CD14-positive monocyte (primary cell): ENCODE data around the gene LIN7B. TPM values are rescaled to one million over a fixed set of nuclear protein-coding genes. Genes with fewer than 3 reads are reported as not detected.

Source experiments
- DNase-seq, 3 donors: peaks; one replicate each; pipeline ENCODE4 v3.0.0-alpha.2; 2011 to 2022
- H2AFZ ChIP-seq: 2 replicates; pipeline ENCODE4 v1.6.0; 2012; ENCODE audit warnings: mild to moderate bottlenecking, low read depth, low read length, inconsistent platforms; ENCODE audit not compliant: insufficient read depth, poor library complexity, severe bottlenecking
- H3K27ac ChIP-seq, 2 donors: 1 replicate in 1 of 2; 2 replicates in 1 of 2; pipeline ENCODE4 v1.5.1; 2012 to 2013; ENCODE audit warnings: low read length in 2 of 2, control low read depth in 1 of 2, inconsistent platforms in 1 of 2, low read depth in 1 of 2, mild to moderate bottlenecking in 1 of 2
- H3K27me3 ChIP-seq, 2 donors: one replicate each; pipeline versions ENCODE4 v1.6.0 to v1.6.1; 2011 to 2013; ENCODE audit warnings: low read length in 2 of 2; ENCODE audit not compliant: control insufficient read depth in 2 of 2, insufficient read depth in 2 of 2
- H3K36me3 ChIP-seq, 2 donors: replicated peaks in 1 of 2; 1 replicate in 1 of 2; 2 replicates in 1 of 2; pipeline versions ENCODE4 v1.5.1 to v1.6.1; 2012 to 2013; ENCODE audit warnings: low read length in 2 of 2, control low read depth in 1 of 2, inconsistent platforms in 1 of 2, mild to moderate bottlenecking in 1 of 2; ENCODE audit not compliant: insufficient read depth in 2 of 2, control insufficient read depth in 1 of 2
- H3K4me1 ChIP-seq, 2 donors: 1 replicate in 1 of 2; 2 replicates in 1 of 2; pipeline versions ENCODE4 v1.5.1 to v1.6.1; 2012 to 2013; ENCODE audit warnings: low read length in 2 of 2, control low read depth in 1 of 2, inconsistent platforms in 1 of 2, mild to moderate bottlenecking in 1 of 2, moderate library complexity in 1 of 2; ENCODE audit not compliant: insufficient read depth in 2 of 2, control insufficient read depth in 1 of 2
- H3K4me2 ChIP-seq: replicated peaks from 2 replicates; pipeline ENCODE3; 2012; ENCODE audit warnings: low read length, moderate library complexity, mild to moderate bottlenecking; ENCODE audit not compliant: poor library complexity, severe bottlenecking; ENCODE audit errors: extremely low read depth
- H3K4me3 ChIP-seq, 3 experiments: fragments of 200-600 bp in 1 of 3; sonication (generic) in 1 of 3; replicated peaks in 1 of 3; 1 replicate in 2 of 3; 2 replicates in 1 of 3; pipeline ENCODE4 v1.5.1; 2011 to 2013; ENCODE audit warnings: low read length in 3 of 3, mild to moderate bottlenecking in 3 of 3, control low read depth in 2 of 3, low read depth in 2 of 3, inconsistent platforms in 1 of 3, moderate library complexity in 1 of 3
- H3K79me2 ChIP-seq: 2 replicates; pipeline ENCODE4 v1.6.0; 2012; ENCODE audit warnings: mild to moderate bottlenecking, control low read depth, inconsistent platforms, low read length, moderate library complexity; ENCODE audit not compliant: insufficient read depth
- H3K9ac ChIP-seq: 2 replicates; pipeline ENCODE4 v1.6.0; 2017; ENCODE audit warnings: low read length, mild to moderate bottlenecking; ENCODE audit not compliant: insufficient read depth, poor library complexity, severe bottlenecking
- H3K9me3 ChIP-seq, 2 donors: replicated peaks in 1 of 2; 1 replicate in 1 of 2; 2 replicates in 1 of 2; pipeline versions ENCODE4 v1.5.1 to v1.6.1; 2012 to 2013; ENCODE audit warnings: low read length in 2 of 2, control low read depth in 1 of 2; ENCODE audit not compliant: control insufficient read depth in 1 of 2, insufficient read depth in 1 of 2
- H4K20me1 ChIP-seq: 2 replicates; pipeline ENCODE4 v1.6.0; 2012; ENCODE audit warnings: mild to moderate bottlenecking, low read length, control low read depth, moderate library complexity; ENCODE audit not compliant: insufficient read depth
- H3K27ac Mint-ChIP-seq, 7 donors: one replicate each; pipeline ENCODE4 v1.8.0; 2020; ENCODE audit warnings: mild to moderate bottlenecking in 7 of 7, mixed read lengths in 7 of 7, moderate library complexity in 6 of 7, inconsistent platforms in 2 of 7
- H3K27me3 Mint-ChIP-seq, 3 donors: one replicate each; pipeline ENCODE4 v1.8.0; 2021 to 2022; ENCODE audit warnings: low read depth in 3 of 3, mild to moderate bottlenecking in 3 of 3, mixed read lengths in 3 of 3, moderate library complexity in 3 of 3, inconsistent platforms in 1 of 3
- H3K36me3 Mint-ChIP-seq, 2 donors: one replicate each; pipeline ENCODE4 v1.8.0; 2020; ENCODE audit warnings: mixed read lengths in 2 of 2, inconsistent platforms in 1 of 2, mild to moderate bottlenecking in 1 of 2
- H3K4me1 Mint-ChIP-seq: one replicate; pipeline ENCODE4 v1.8.0; 2020; ENCODE audit warnings: mild to moderate bottlenecking, mixed read lengths
- H3K4me3 Mint-ChIP-seq, 2 donors: one replicate each; pipeline ENCODE4 v1.8.0; 2020; ENCODE audit warnings: mild to moderate bottlenecking in 2 of 2, mixed read lengths in 2 of 2, moderate library complexity in 1 of 2
- H3K9me3 Mint-ChIP-seq, 7 donors: one replicate each; pipeline ENCODE4 v1.8.0; 2020 to 2022; ENCODE audit warnings: mixed read lengths in 7 of 7, mild to moderate bottlenecking in 6 of 7, moderate library complexity in 6 of 7, inconsistent platforms in 2 of 7
- WGBS: methylation state at CpG from one replicate; pipeline ENCODE4 v1.1.5; 2013; ENCODE audit warnings: missing lambda C conversion rate; ENCODE audit not compliant: insufficient coverage; 5-methylcytosine and 5-hydroxymethylcytosine counted together
- intact Hi-C, 2 donors: fragments of 100-400 bp; cut with micrococcal nuclease; formaldehyde crosslinking; loops; one replicate each; pipeline versions ENCODE4 v1.15.0 to v1.15.1; 2023
- polyA plus RNA-seq, 3 donors: library from polyadenylated mRNA; depleted of rRNA in 1 of 3; unstranded in 2 of 3; stranded (reverse) in 1 of 3; fragments of 300-500 nt in 2 of 3; fragments of >200 nt in 1 of 3; fragmentation: Illumina TruSeq in 2 of 3; gene quantifications; 1 replicate in 2 of 3; 2 replicates in 1 of 3; pipeline ENCODE4 v1.2.3, GENCODE V29; 2012 to 2021
- TF ChIP-seq, protein P1 (sequence below): fragments of 200-600 bp; IDR thresholded peaks from one replicate; pipeline ENCODE4 v1.8.0; 2022; ENCODE audit warnings: antibody characterized with exemption, mild to moderate bottlenecking

Gene LIN7B
- polyA plus RNA-seq, 3 donors, result 4.1 to 9.2 (median 4.2) TPM

DNA sequence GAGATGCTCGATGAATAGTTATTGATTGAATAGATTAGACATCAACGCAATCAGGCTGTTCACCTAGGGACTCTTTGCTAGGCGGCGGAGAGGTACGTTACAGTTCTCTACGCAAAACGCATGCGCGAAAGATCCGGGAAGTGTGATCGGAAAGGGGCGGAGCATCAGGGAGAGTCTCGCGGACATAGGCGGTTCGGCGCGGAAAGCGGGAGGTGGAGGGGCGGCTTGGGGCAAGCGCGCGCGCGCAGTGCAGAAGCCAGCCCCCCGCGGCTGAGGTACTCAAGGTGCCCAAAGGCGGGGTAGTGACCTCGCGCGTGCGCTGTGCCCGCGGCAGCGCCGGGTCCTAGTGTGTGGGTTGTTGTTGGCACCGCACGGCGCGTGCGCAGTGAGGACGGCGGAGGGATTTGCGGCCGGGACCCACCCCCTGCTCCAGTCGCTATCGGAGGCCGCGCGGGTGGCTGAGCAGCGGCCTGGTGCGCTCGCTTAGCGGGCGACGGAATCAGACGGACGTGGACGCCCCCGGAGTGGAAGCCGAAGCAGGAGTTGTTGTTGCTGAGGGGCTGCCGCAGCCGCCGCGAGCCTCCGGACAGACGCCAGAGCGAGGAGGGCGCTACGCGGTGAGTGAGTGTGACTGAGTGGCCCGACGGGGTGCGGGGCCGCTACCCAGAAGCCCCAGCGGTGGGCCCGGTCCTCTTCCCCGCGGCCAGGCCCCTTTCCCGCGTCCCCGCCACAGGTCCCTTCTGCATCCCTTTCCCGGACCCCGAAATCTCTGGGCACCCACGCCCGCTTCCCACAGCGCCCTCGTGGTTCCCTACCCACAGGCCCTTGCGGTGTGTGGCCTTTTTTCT lies 28.9 kb upstream of the LIN7B start, which contains the start of gene SNRNP70:
TSS of gene SNRNP70 (plus strand) at position 432 of the 848 bp plus-strand sequence. CDS start 964 bp downstream, outside the sequence.
- TF ChIP-seq, protein P1, sequence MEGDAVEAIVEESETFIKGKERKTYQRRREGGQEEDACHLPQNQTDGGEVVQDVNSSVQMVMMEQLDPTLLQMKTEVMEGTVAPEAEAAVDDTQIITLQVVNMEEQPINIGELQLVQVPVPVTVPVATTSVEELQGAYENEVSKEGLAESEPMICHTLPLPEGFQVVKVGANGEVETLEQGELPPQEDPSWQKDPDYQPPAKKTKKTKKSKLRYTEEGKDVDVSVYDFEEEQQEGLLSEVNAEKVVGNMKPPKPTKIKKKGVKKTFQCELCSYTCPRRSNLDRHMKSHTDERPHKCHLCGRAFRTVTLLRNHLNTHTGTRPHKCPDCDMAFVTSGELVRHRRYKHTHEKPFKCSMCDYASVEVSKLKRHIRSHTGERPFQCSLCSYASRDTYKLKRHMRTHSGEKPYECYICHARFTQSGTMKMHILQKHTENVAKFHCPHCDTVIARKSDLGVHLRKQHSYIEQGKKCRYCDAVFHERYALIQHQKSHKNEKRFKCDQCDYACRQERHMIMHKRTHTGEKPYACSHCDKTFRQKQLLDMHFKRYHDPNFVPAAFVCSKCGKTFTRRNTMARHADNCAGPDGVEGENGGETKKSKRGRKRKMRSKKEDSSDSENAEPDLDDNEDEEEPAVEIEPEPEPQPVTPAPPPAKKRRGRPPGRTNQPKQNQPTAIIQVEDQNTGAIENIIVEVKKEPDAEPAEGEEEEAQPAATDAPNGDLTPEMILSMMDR, result no peak
- peak; percentile 98 to 99 (median 99) for DNase-seq
- H3K27me3 Mint-ChIP-seq, result peaks cover 2 to 4% (median 2%) of the 10 kb centered on the region in 3 donors
- peak within 1 kb of the TSS; percentile 84 for H3K9ac ChIP-seq
- H3K36me3 Mint-ChIP-seq, result peaks cover 13 to 30% of the 10 kb centered on the region in 2 donors
- peak within 1 kb of the TSS; percentile 91 to 94 for H3K4me3 Mint-ChIP-seq
- H3K27ac Mint-ChIP-seq, result peak within 1 kb of the TSS; percentile 86 to 95 (median 89)
- no peaks in the 10 kb centered on the region for H3K9me3 Mint-ChIP-seq
- peak within 1 kb of the TSS; percentile 61 to 84 for H3K27ac ChIP-seq
- peaks cover 21% of the 10 kb centered on the region for H3K4me1 Mint-ChIP-seq
- WGBS, result under 1% methylated on average over 89 of the region's 89 CpGs
- H3K36me3 ChIP-seq, result peaks cover 15 to 28% of the 10 kb centered on the region in 2 donors
- H3K4me1 ChIP-seq, result peaks cover 18 to 22% of the 10 kb centered on the region in 2 donors
- no peaks in the 10 kb centered on the region for H3K9me3 ChIP-seq
- peaks cover 46% of the 10 kb centered on the region for H3K79me2 ChIP-seq
- intact Hi-C loops, result loop anchor here in 1 of 2 donors (10.0 kb wide), 1 partner anchor 370 kb away; the partner anchor contains the start of genes ALDH16A1 and PIH1D1
- H3K4me3 ChIP-seq, result peak within 1 kb of the TSS; percentile 62 to 93 (median 71)
- H2AFZ ChIP-seq, result peak within 1 kb of the TSS; percentile 82
- peaks cover 47% of the 10 kb centered on the region for H4K20me1 ChIP-seq
- H3K4me2 ChIP-seq, result peak within 1 kb of the TSS; percentile 96
- H3K27me3 ChIP-seq, result no peaks in the 10 kb centered on the region

DNA sequence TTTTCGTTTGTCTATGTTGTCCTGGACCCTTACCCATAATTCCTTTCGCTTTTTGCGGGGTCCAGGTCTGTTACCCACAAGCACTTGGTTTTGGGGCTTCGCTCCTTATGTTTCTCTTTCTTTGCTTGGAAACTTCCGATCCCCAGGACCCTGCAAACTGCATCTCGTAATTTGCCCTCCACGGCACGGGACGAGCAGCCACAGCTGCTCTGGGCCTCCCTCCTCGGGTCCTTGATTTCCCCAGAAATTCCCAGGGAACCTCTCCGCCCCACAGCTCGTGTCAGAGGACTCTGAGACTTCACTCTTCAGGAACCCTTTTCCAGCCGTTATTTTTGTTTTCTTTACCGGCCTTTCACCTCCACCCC lies 28.3 kb upstream of the LIN7B start:
- Mint-ChIP-seq H3K27ac (peak overlapping the region; percentile 86 to 95 (median 89)), H3K9me3 (no peaks in the 10 kb centered on the region), H3K4me3 (peak overlapping the region; percentile 91 to 94), H3K36me3 (peaks cover 19 to 36% of the 10 kb centered on the region in 2 donors), H3K27me3 (peaks cover 2 to 3% (median 2%) of the 10 kb centered on the region in 3 donors), H3K4me1 (peaks cover 21% of the 10 kb centered on the region)
- WGBS, result 0% methylated on average over 14 of the region's 14 CpGs
- H2AFZ ChIP-seq, result peak overlapping the region; percentile 82
- DNase-seq, result no peak
- H3K27me3 ChIP-seq, result no peaks in the 10 kb centered on the region
- peaks cover 18 to 22% of the 10 kb centered on the region in 2 donors for H3K4me1 ChIP-seq
- H3K4me2 ChIP-seq, result peak overlapping the region; percentile 96
- peaks cover 53% of the 10 kb centered on the region for H4K20me1 ChIP-seq
- peak overlapping the region; percentile 62 to 93 (median 71) for H3K4me3 ChIP-seq
- no peaks in the 10 kb centered on the region for H3K9me3 ChIP-seq
- peak overlapping the region; percentile 61 to 84 for H3K27ac ChIP-seq
- peaks cover 52% of the 10 kb centered on the region for H3K79me2 ChIP-seq
- intact Hi-C loops, result loop anchor here in 1 of 2 donors (10.0 kb wide), 1 partner anchor 369 kb away; the partner anchor contains the start of genes ALDH16A1 and PIH1D1
- peaks cover 22 to 34% of the 10 kb centered on the region in 2 donors for H3K36me3 ChIP-seq
- peak overlapping the region; percentile 84 for H3K9ac ChIP-seq
- TF ChIP-seq, protein P1, result no peak
